Stimulated activated CD4-positive, alpha-beta T cell treated with anti-CD3 and anti-CD28 coated beads, Interleukin-2, amount 100 ng/mL, for 24 hours (primary cell): ENCODE measurements around the gene PPP1R3C.

ENCODE experiments used
- DNase-seq, 2 donors: peaks; one replicate each; pipeline ENCODE4 v3.0.0-alpha.2; 2020

The PPP1R3C gene

GRCh38 chr10:91628383-91628782 is 4.5 kb downstream of the PPP1R3C start:
- DNase-seq, result no peak

GRCh38 chr10:91627344-91628102 is 5.3 kb downstream of the PPP1R3C start:
- DNase-seq, result no peak

GRCh38 chr10:91626936-91627335 is 5.9 kb downstream of the PPP1R3C start:
- no peak for DNase-seq

GRCh38 chr10:91624633-91625032 is 8.2 kb downstream of the PPP1R3C start:
- DNase-seq, result no peak

GRCh38 chr10:91622601-91623000 is 10.3 kb downstream of the PPP1R3C start:
- DNase-seq, result no peak

GRCh38 chr10:91621483-91622113 is 11.3 kb downstream of the PPP1R3C start:
- no peak for DNase-seq

GRCh38 chr10:91617072-91617609 is 15.7 kb downstream of the PPP1R3C start:
- DNase-seq, result no peak

GRCh38 chr10:91616137-91616536 is 16.7 kb downstream of the PPP1R3C start:
- DNase-seq, result no peak

GRCh38 chr10:91614225-91614624 is 18.6 kb downstream of the PPP1R3C start:
- no peak for DNase-seq

GRCh38 chr10:91613411-91614187 is 19.3 kb downstream of the PPP1R3C start:
- DNase-seq, result no peak

GRCh38 chr10:91610919-91611318 is 22.0 kb downstream of the PPP1R3C start:
- DNase-seq, result no peak

GRCh38 chr10:91610444-91610843 is 22.4 kb downstream of the PPP1R3C start:
- DNase-seq, result no peak

- no peak for DNase-seq
Measured at GRCh38 chr10:91607646-91608403, 25.0 kb downstream of the PPP1R3C start.

- no peak for DNase-seq
Measured at GRCh38 chr10:91605968-91606367, 26.9 kb downstream of the PPP1R3C start.

GRCh38 chr10:91604553-91605534 is 28.0 kb downstream of the PPP1R3C start:
- no peak for DNase-seq

GRCh38 chr10:91603931-91604331 is 28.9 kb downstream of the PPP1R3C start:
- DNase-seq, result no peak

- DNase-seq, result no peak
Measured at GRCh38 chr10:91602868-91603568, 29.9 kb downstream of the PPP1R3C start.

GRCh38 chr10:91602449-91602848 is 30.4 kb downstream of the PPP1R3C start:
- no peak for DNase-seq

- no peak for DNase-seq
Measured at GRCh38 chr10:91601212-91601611, 31.7 kb downstream of the PPP1R3C start.

GRCh38 chr10:91598211-91598977 is 34.5 kb downstream of the PPP1R3C start:
- no peak for DNase-seq
